HuH-7.5 (cell line): ENCODE results near the gene LRRFIP1.

Experiments
- DNase-seq: peaks from one replicate; pipeline ENCODE4 v3.0.0; 2011; ENCODE audit warnings: low spot score

Gene LRRFIP1

GRCh38 chr2:237640493-237640998, 13.2 kb downstream of the LRRFIP1 start:
- no peak for DNase-seq

- DNase-seq = no peak
Observed at GRCh38 chr2:237642038-237642734, 14.8 kb downstream of the LRRFIP1 start.

DNA sequence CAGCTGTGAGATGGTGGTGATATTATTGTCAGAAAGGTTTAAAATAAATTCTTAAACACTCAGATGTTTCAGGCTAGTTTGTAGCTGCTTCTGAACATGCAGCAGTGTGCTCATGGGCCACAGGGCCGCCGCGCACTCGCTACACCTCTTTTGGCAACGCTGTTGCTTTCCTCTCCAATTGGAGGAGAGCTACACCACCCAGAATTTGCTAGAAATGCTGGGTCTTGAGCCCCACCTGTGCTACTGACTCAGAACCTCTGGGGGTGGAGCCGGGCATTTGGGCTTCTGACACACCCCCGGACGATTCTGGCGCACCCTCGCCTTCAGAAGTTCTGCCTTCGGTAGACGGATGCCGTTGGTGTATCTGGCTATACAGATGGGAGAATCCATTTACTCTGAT, 15.7 kb downstream of the LRRFIP1 start:
- no peak for DNase-seq

DNA sequence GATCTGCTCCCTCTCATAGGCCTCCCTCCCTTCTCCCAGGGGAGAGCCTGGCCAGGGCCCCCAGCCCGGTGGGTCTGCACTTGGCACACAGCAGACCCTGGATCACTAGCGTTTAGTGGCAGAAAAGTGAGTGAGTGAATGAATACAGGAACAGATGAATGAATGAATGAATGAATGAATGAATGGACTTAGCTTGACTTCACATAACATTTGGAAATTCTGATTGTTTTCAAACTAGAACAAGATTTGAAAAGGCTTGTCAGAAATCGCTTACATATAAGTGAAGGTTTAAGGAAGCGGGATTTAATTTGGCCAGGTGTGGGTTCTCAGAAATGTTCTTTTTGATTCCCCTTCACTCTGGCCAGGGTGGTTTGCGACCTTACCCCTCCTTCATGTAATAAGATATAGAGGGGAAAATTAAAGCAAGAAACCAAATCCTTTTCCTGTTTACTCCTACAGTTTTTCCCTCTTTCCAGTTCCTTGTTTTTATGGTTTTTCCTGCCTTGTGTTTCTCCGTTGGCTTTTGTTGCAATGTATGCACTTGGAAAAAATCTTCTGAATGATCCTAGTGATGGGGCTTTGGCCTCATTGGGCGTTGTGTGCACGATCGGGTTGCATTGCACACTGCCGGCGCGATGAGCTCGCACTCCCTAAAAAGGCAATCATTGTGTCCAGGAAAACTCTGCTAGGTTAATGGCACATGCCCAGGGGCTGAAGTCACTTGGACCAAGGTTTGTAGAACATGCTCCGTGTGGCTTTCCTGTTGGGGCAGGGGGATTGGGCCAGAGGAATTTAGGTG, 16.4 kb downstream of the LRRFIP1 start:
- DNase-seq = no peak

DNA sequence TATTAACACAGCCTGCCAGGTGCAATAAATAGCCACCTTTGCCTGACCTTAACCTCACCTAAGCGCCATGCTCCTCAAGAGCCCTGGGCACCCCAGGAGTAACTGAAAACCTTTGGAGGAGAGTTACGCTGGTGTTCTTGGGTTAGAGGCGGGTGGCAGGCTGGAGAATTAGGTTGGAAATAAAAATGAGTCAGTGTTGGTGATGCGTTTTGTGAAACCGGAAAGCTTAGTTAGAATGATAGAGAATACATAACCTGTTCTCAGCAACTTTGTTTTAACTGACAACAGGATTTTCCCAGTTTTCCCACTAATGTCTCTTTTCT, 17.0 kb downstream of the LRRFIP1 start:
- no peak for DNase-seq

- no peak for DNase-seq
Observed at GRCh38 chr2:237645261-237645660, 17.9 kb downstream of the LRRFIP1 start.

GRCh38 chr2:237647176-237648015, 20.0 kb downstream of the LRRFIP1 start:
- DNase-seq = no peak

GRCh38 chr2:237648016-237648381, 20.6 kb downstream of the LRRFIP1 start:
- DNase-seq = no peak

GRCh38 chr2:237649541-237650454, 22.4 kb downstream of the LRRFIP1 start:
- DNase-seq = no peak

DNA sequence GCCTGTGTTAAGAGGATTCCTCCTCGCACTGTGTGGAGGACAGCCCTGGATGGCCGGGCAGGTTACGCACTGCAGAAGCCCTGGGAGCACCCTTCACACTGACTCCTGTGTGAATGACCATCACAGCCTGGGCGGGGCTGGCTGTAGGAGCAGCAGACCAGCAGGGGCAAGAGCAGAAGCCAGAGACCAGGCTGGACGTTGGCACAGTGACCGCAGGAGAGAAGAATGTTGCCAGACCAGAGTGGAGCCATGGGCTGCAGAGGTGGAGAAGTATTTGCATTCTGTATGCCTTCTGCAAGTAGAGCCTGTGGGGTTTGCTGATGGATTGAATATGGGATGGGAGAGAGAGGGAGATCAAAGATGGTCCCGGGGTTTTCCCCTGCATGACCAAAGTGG, 23.1 kb downstream of the LRRFIP1 start:
- no peak for DNase-seq

DNA sequence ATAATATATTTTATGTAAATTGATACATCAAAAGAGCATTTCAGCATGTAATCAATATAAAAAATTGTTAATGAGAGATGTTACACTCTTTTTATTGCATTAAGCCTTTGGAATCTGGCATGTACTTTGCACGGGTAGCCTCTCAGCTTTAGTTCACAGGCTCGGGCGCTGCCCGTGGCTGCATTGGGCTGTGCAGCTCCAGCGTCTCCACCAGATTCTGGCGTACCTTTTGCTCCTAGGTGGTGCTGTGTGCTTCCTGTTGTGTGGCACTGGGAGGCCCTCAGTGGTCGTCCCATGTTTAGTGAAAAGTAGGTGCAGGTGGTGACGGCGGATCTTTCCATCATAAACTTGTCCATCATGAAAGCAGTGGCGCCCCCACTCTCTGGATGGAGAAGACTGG, 24.4 kb downstream of the LRRFIP1 start:
- no peak for DNase-seq

DNA sequence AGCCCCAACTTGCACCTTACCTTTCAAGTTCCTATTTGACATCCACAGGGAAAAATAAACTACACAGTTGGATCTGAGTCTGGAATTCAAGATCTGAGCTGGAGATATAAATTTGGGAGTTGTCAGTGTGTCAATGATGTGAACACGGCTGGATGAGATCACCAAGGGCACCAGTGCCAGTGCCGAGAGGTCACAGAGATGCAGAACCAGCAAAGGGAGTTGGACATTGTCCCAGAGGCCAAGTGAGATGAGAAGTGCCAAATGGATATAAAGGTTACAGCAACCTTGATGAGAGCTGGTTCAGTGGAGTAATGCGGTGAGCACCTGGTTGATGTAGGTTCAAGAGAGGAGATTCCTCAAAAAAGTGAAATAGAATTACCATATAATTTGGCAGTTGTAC, 24.8 kb downstream of the LRRFIP1 start:
- no peak for DNase-seq

- DNase-seq = no peak
Observed at GRCh38 chr2:237652854-237653253, 25.5 kb downstream of the LRRFIP1 start.

DNA sequence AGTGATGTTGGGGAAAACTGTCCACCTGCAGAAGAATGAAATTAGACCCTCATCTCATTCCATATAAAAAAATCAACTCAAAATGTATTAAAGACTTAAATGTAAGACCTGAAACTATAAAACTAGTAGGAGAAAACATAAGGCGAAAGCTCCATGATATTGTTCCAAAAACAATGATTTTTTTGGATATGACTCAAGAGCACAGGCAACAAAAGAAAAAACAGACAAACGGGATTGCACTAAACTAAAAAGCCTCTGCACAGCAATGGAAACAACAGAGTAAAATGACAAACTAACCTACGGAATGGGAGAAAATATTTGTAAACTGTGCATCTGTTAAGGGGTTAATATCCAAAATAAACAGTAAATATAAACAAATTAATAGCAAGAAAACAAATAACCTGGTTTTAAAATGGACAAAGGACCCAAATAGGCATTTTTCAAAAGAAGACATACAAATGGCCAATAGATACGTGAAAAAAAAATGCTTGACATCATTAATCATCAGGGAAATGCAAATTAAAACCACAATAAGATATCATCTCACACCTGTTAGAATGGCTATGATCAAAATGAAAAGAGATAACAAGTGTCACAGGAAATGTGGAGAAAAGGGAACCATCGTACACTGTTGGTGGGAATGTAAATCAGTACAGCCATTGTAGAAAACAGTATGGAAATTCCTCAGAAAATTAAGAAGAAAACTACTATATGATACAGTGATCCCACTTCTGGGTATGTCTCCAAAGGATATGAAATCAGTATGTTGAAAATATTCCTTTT, 26.6 kb downstream of the LRRFIP1 start:
- DNase-seq = no peak

DNA sequence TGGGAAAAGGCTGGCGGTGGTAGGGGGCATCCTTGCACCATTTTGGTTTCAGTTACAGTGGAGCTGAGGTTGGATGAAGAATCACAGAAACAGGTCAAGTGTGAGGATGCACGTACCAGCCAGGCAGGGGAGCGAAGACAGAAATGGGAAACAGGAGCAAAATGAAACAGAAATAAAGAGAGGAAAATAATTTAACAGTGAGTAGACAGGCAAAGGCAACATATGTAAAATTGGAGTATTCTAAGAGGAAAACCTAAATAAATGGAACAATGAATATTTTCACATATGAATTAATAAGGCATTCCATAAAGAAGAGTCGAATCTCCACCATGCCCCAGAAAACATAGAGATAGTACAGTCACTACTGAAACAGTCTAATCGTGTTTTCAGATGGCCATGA, 29.7 kb downstream of the LRRFIP1 start:
- DNase-seq = no peak

- no peak for DNase-seq
Observed at GRCh38 chr2:237660381-237660900, 33.1 kb downstream of the LRRFIP1 start.

DNA sequence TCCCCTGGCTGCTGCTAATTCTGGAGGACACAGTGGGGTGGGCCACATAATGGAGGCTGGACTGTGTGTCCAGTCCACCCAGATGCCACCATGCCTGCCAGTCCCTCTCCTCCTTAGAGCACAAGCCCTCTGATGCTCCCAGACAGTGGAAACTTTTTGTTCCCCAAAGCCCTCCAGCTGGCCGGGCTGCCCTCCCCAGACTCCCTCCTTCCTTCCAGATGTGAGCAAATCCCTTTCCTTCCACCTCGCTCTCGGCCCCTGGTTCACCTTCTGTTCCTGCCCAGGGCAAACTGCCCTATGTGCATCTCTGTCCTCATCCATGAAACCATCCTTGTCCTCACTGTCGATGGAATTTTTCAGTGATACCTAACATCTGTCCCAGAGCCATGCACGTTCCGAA, 33.9 kb downstream of the LRRFIP1 start:
- no peak for DNase-seq

DNA sequence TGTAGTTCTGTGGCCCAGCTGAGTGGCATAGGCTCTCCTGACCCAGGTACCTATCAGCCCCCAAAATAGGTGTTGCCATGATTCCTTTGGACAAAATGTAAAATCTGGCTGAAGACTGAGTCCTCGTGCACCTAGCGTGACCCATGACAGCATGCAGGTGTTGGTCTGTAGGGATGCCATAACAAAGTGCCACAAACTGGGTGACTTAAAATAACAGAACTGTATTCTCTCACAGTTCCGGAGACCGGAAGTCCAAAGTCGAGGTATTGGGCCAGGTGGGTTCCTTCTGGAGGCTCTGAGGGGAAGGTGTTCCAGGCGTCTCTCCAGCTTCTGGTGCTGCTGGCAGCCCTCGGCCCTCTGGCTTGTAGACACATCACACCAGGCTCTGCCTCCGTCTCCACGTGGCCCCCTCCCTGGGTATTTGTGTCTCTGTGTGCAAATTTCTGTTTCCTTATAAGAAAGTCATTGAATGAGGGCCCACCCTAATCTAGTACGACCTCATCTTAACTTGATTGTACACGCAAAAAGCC, 34.5 kb downstream of the LRRFIP1 start:
- DNase-seq = no peak

- no peak for DNase-seq
Observed at GRCh38 chr2:237662671-237663093, 35.3 kb downstream of the LRRFIP1 start.

DNA sequence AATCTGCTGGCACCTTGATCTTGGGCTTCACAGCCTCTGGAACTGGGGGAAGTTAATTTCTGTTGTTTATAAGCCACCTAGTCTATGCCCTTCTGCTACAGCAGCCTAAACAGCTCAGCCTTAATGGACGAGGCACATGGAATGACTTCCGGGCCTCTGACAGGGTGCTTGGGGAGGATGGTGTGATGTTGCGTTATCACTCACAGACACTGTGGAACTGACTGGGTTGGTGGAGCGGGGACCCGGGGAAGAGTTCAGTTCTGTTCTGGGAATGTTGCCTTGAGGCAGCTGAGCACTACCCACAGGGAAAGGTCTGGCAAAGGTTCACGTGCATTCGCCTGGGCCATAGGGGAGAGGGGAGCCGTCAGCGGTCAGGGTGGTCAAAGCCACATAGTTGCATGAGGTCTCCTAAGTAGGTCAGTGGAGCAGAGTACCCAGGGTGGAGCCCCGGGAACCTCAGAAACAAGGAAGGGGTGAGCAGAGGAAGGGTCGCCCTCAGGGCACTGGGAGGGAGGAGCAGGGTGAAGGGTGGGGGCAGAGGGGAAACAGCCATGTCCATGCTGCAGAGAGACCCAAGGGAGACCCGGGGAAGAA, 36.2 kb downstream of the LRRFIP1 start:
- DNase-seq = no peak
